ENCODE data around the gene MTA3. TPM values are rescaled to one million over a fixed set of nuclear protein-coding genes. Genes with fewer than 3 reads are reported as not detected.

The MTA3 gene
- total and polyA plus RNA-seq, 8 donors: 23.9 to 82.8 (median 70.6) TPM

DNA sequence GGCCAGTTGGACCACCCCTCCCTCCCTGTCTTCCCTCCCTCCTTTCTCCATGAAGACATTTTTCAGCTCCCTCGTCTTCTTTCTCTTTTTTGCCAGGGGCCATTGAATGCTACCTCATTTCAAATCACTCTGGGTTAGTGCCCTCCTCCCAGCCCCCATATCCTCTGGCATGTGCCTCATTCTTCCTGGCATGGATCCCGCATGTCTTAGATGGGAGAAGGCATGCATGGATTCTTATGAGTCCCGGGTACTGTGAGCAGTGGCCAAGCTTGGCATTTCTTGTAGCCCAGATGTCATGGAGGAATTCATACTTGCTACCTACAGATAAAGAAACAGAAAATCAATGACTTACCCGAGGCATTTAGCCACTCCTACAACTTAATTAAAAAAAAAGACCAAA lies 232.9 kb downstream of the MTA3 start:
- Histone ChIP-seq H3K9me3 (no peaks in the 10 kb centered on the region), H3K4me1 (peaks cover 0 to 9% of the 10 kb centered on the region in 2 donors), H3K36me3 (no peaks in the 10 kb centered on the region), H3K27me3 (no peaks in the 10 kb centered on the region), H3K27ac (no peak overlapping the region), H3K4me3 (no peak overlapping the region)
- ATAC-seq: no peak
- intact Hi-C loops (cut with DNase I): no loop called here
- TF ChIP-seq, protein P1, sequence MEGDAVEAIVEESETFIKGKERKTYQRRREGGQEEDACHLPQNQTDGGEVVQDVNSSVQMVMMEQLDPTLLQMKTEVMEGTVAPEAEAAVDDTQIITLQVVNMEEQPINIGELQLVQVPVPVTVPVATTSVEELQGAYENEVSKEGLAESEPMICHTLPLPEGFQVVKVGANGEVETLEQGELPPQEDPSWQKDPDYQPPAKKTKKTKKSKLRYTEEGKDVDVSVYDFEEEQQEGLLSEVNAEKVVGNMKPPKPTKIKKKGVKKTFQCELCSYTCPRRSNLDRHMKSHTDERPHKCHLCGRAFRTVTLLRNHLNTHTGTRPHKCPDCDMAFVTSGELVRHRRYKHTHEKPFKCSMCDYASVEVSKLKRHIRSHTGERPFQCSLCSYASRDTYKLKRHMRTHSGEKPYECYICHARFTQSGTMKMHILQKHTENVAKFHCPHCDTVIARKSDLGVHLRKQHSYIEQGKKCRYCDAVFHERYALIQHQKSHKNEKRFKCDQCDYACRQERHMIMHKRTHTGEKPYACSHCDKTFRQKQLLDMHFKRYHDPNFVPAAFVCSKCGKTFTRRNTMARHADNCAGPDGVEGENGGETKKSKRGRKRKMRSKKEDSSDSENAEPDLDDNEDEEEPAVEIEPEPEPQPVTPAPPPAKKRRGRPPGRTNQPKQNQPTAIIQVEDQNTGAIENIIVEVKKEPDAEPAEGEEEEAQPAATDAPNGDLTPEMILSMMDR (IDR thresholded peaks at IDR 0.05): no peak
- no peak for DNase-seq

DNA sequence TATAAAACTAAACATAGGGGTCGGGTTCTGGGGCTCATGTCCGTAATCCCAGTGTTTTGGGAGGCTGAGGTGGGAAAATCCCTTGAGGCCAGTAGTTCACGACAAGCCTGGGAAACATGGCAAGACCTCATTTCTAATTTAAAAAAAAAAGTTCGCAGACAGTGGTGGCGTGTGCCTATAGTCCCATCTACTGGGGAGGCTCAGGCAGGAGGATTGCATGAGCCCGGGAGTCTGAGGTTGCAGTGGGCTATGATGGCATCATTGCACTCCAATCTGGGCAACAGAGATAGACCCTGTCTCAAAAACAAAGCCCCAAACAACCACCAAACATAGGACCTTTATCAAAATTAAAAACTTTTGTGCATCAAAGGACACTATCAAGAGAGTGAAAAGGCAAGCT lies 233.7 kb downstream of the MTA3 start:
- no peak for ATAC-seq
- no peaks in the 10 kb centered on the region for H3K36me3 ChIP-seq
- intact Hi-C loops (cut with DNase I): no loop called here
- peaks cover 0 to 9% of the 10 kb centered on the region in 2 donors for H3K4me1 ChIP-seq
- no peaks in the 10 kb centered on the region for H3K27me3 ChIP-seq
- H3K4me3 ChIP-seq: no peak overlapping the region
- H3K27ac ChIP-seq: no peak overlapping the region
- DNase-seq: no peak
- no peaks in the 10 kb centered on the region for H3K9me3 ChIP-seq
- TF ChIP-seq, protein P1 (IDR thresholded peaks at IDR 0.05): no peak

DNA sequence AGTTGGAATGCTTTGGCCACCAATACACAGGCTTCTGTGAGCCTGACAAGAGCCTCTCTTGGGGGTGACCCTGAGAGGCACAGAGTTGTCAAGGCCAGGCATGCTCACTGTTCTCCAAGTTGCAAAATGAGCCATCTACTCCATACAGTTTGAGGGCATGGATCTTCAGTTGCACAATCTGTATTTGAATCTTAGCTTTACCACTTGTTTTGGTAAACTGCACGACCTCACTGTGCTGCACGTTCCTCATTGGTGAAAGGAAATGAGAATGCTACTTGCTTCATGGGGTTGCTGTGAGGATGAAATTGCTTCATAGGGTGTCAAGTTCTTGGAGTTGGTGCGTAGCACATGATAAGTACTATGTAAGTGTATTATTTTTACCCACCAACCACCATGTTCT lies 235.9 kb downstream of the MTA3 start:
- Histone ChIP-seq H3K36me3 (no peaks in the 10 kb centered on the region), H3K27me3 (no peaks in the 10 kb centered on the region), H3K4me3 (no peak overlapping the region), H3K9me3 (no peaks in the 10 kb centered on the region), H3K27ac (no peak overlapping the region), H3K4me1 (peaks cover 0 to 16% of the 10 kb centered on the region in 2 donors)
- intact Hi-C loops (cut with DNase I): no loop called here
- DNase-seq (no peak), ATAC-seq (peak; percentile 16)
- TF ChIP-seq, protein P1 (IDR thresholded peaks at IDR 0.05): no peak

DNA sequence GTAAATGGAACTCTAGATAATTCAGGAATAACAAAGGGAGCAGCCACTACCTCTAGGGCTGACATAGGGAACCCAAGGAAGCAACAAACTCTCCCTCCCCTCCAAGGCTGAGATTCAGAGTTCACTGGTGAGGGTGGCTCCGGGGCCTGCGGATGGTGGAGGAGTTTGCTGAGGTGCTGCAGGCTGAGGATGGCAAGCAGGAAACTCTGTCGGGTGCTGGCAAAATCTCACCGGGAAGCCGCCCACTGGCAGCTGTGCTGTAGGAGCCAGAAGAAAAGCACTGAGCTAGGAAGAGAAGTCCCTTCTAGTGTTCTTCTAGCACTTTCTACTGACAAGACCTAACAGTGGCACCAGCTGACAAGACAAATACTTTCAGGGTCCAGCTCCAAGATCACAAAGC lies 236.5 kb downstream of the MTA3 start:
- no peak overlapping the region for H3K27ac ChIP-seq
- DNase-seq: no peak

More for the DNA sequence above, 236.5 kb downstream of the MTA3 start:
- Histone ChIP-seq H3K27me3 (no peaks in the 10 kb centered on the region), H3K9me3 (no peaks in the 10 kb centered on the region), H3K4me3 (no peak overlapping the region), H3K4me1 (peaks cover 0 to 19% of the 10 kb centered on the region in 2 donors), H3K36me3 (no peaks in the 10 kb centered on the region)
- no peak for ATAC-seq
- TF ChIP-seq, protein P1 (IDR thresholded peaks at IDR 0.05): no peak
- intact Hi-C loops (cut with DNase I): no loop called here

Other genes with a start within 250 kb of the MTA3 start
- 10 to 100 TPM; 80.0 to 81.2 TPM for gene COX7A2L, start 207.4 kb upstream of the MTA3 start, total RNA-seq
- 100 to 1,000 TPM; 164 to 193 (median 180) TPM for gene COX7A2L, start 207.4 kb upstream of the MTA3 start, polyA plus RNA-seq (ENCODE audit: insufficient read length in 6 of 6)
- 1 to 10 TPM in 1 of 2 donors, under 1 TPM in 1; 0.70 to 1.3 TPM for gene KCNG3, start 74.7 kb upstream of the MTA3 start, total RNA-seq
- under 1 TPM in 5 of 6 donors, not detected in 1; 0.06 to 0.13 (median 0.10) TPM for gene KCNG3, start 74.7 kb upstream of the MTA3 start, polyA plus RNA-seq (ENCODE audit: insufficient read length in 6 of 6)
- gene OXER1, start 195.5 kb downstream of the MTA3 start, total RNA-seq: 1 to 10 TPM; 1.7 to 2.7 TPM
- 1 to 10 TPM; 8.0 to 9.9 (median 9.6) TPM for gene OXER1, start 195.5 kb downstream of the MTA3 start, polyA plus RNA-seq (ENCODE audit: insufficient read length in 6 of 6)
- gene HAAO, start 224.0 kb downstream of the MTA3 start, total RNA-seq: 10 to 100 TPM in 1 of 2 donors, 1 to 10 TPM in 1; 6.2 to 11.5 TPM
- gene HAAO, start 224.0 kb downstream of the MTA3 start, polyA plus RNA-seq (ENCODE audit: insufficient read length in 6 of 6): 10 to 100 TPM; 24.6 to 32.8 (median 30.8) TPM